CD8-positive, alpha-beta memory T cell (primary cell): ENCODE measurements around the gene ALCAM. TPM values are rescaled to one million over a fixed set of nuclear protein-coding genes. Genes with fewer than 3 reads are reported as not detected.

Experiments used
- CTCF ChIA-PET: fragments of 350-600 bp; sonication (Branson Sonifier 250); formaldehyde crosslinking; loops from one replicate; lab custom pipeline; 2021; ENCODE audit warnings: antibody characterized with exemption; lab: Charles Lee
- POLR2A ChIA-PET: fragments of 350-600 bp; sonication (Branson Sonifier 250); formaldehyde crosslinking; loops from one replicate; lab custom pipeline; 2021; ENCODE audit warnings: antibody characterized with exemption; lab: Charles Lee
- DNase-seq, 5 donors: peaks; one replicate each; pipeline versions ENCODE4 v3.0.0 to v3.0.0-alpha.2; 2020 to 2022; ENCODE audit warnings: mixed read lengths in 1 of 5
- H3K27ac ChIP-seq: one replicate; pipeline ENCODE4 v1.7.0; 2013; ENCODE audit warnings: low read depth, mild to moderate bottlenecking, low read length, moderate library complexity
- H3K27me3 ChIP-seq: 2 replicates; pipeline ENCODE4 v1.7.0; 2013; ENCODE audit warnings: low read length, mild to moderate bottlenecking; ENCODE audit not compliant: insufficient read depth, poor library complexity, severe bottlenecking
- H3K36me3 ChIP-seq: 2 replicates; pipeline ENCODE4 v1.7.0; 2013; ENCODE audit warnings: mild to moderate bottlenecking, low read length, moderate library complexity; ENCODE audit not compliant: insufficient read depth
- H3K4me1 ChIP-seq: 2 replicates; pipeline ENCODE4 v1.7.0; 2013; ENCODE audit warnings: mild to moderate bottlenecking, low read length, moderate library complexity; ENCODE audit not compliant: insufficient read depth
- H3K4me3 ChIP-seq: 2 replicates; pipeline ENCODE4 v1.7.0; 2013; ENCODE audit warnings: mild to moderate bottlenecking, low read length
- H3K9me3 ChIP-seq: 2 replicates; pipeline ENCODE4 v1.7.0; 2013; ENCODE audit warnings: mild to moderate bottlenecking, low read length
- H3K27ac Mint-ChIP-seq, 8 donors: one replicate each; pipeline ENCODE4 v1.8.0; 2020 to 2021; ENCODE audit warnings: mixed read lengths in 8 of 8, mild to moderate bottlenecking in 6 of 8, inconsistent platforms in 3 of 8, moderate library complexity in 3 of 8
- H3K27me3 Mint-ChIP-seq, 2 donors: one replicate each; pipeline ENCODE4 v1.8.0; 2020 to 2021; ENCODE audit warnings: mixed read lengths in 2 of 2, mild to moderate bottlenecking in 1 of 2, moderate library complexity in 1 of 2
- H3K36me3 Mint-ChIP-seq, 3 donors: one replicate each; pipeline ENCODE4 v1.8.0; 2020 to 2021; ENCODE audit warnings: mixed read lengths in 3 of 3, inconsistent platforms in 1 of 3, mild to moderate bottlenecking in 1 of 3
- H3K4me1 Mint-ChIP-seq, 3 donors: one replicate each; pipeline ENCODE4 v1.8.0; 2020 to 2021; ENCODE audit warnings: mixed read lengths in 3 of 3, inconsistent platforms in 1 of 3, mild to moderate bottlenecking in 1 of 3
- H3K4me3 Mint-ChIP-seq, 7 donors: one replicate each; pipeline ENCODE4 v1.8.0; 2020 to 2021; ENCODE audit warnings: mixed read lengths in 7 of 7, mild to moderate bottlenecking in 6 of 7, moderate library complexity in 4 of 7, inconsistent platforms in 2 of 7
- H3K9me3 Mint-ChIP-seq, 5 donors: one replicate each; pipeline ENCODE4 v1.8.0; 2020 to 2022; ENCODE audit warnings: mixed read lengths in 5 of 5, mild to moderate bottlenecking in 3 of 5, moderate library complexity in 2 of 5, inconsistent platforms in 1 of 5
- polyA plus RNA-seq: library from polyadenylated mRNA; unstranded; fragments of 300-500 nt; fragmentation: Illumina TruSeq; gene quantifications from one replicate; pipeline ENCODE4 v1.2.3, GENCODE V29; 2021
- total RNA-seq, 2 experiments: library from RNA; stranded (reverse); gene quantifications; one replicate each; pipeline ENCODE4 v1.2.3, GENCODE V29; 2021

ALCAM gene
- 10 to 100 TPM; 26.1 to 26.9 TPM for total RNA-seq
- 6.4 TPM for polyA plus RNA-seq

GRCh38 chr3:105366326-105367062 is at the start of gene ALCAM:
TSS of gene ALCAM (plus strand) at chr3:105366909.
- H3K9me3 Mint-ChIP-seq: no peaks in the 10 kb centered on the region

GRCh38 chr3:105317841-105318240 is 48.9 kb upstream of the ALCAM start:
- DNase-seq: no peak
- H3K4me3 Mint-ChIP-seq: no peak overlapping the region
- no peaks in the 10 kb centered on the region for H3K27me3 ChIP-seq
- CTCF ChIA-PET: no interaction called here
- H3K27me3 Mint-ChIP-seq: peaks cover 0 to 8% of the 10 kb centered on the region in 2 donors
- H3K9me3 ChIP-seq: no peaks in the 10 kb centered on the region
- H3K4me1 ChIP-seq: no peaks in the 10 kb centered on the region
- no peaks in the 10 kb centered on the region for H3K4me1 Mint-ChIP-seq
- H3K36me3 Mint-ChIP-seq: no peaks in the 10 kb centered on the region
- POLR2A ChIA-PET: no interaction called here
- no peak overlapping the region for H3K4me3 ChIP-seq
- no peak overlapping the region for H3K27ac ChIP-seq
- no peak overlapping the region for H3K27ac Mint-ChIP-seq
- H3K36me3 ChIP-seq: no peaks in the 10 kb centered on the region
- H3K9me3 Mint-ChIP-seq: no peaks in the 10 kb centered on the region

More at GRCh38 chr3:105366326-105367062, at the start of gene ALCAM:
- CTCF ChIA-PET: interaction anchor here (1.1 to 2.0 kb wide), 3 partner anchors 8 to 11 kb away, joined by 3 to 5 read pairs (median 3); no protein-coding TSS in a partner anchor
- H3K27me3 Mint-ChIP-seq: peaks cover 5 to 6% of the 10 kb centered on the region in 2 donors
- POLR2A ChIA-PET: no interaction called here
- peak; percentile 75 to 85 (median 77) for DNase-seq
- peaks cover 26 to 38% (median 32%) of the 10 kb centered on the region in 3 donors for H3K4me1 Mint-ChIP-seq
- H3K27ac ChIP-seq: peak within 1 kb of the TSS; percentile 85
- no peaks in the 10 kb centered on the region for H3K27me3 ChIP-seq
- peaks cover 0 to 17% (median 0%) of the 10 kb centered on the region in 3 donors for H3K36me3 Mint-ChIP-seq
- peak within 1 kb of the TSS; percentile 98 to 100 (median 99) for H3K27ac Mint-ChIP-seq
- peak within 1 kb of the TSS; percentile 91 for H3K4me3 ChIP-seq
- peaks cover 20% of the 10 kb centered on the region for H3K4me1 ChIP-seq
- peak within 1 kb of the TSS; percentile 87 to 95 (median 94) for H3K4me3 Mint-ChIP-seq
- H3K36me3 ChIP-seq: no peaks in the 10 kb centered on the region
- no peaks in the 10 kb centered on the region for H3K9me3 ChIP-seq

- Mint-ChIP-seq H3K36me3 (no peaks in the 10 kb centered on the region), H3K4me3 (no peak overlapping the region), H3K4me1 (no peaks in the 10 kb centered on the region), H3K9me3 (no peaks in the 10 kb centered on the region), H3K27ac (peak overlapping the region in 1 of 8 donors; percentile 47), H3K27me3 (peaks cover 1 to 12% of the 10 kb centered on the region in 2 donors)
- Histone ChIP-seq H3K4me3 (no peak overlapping the region), H3K27ac (no peak overlapping the region), H3K9me3 (no peaks in the 10 kb centered on the region), H3K4me1 (no peaks in the 10 kb centered on the region), H3K36me3 (no peaks in the 10 kb centered on the region), H3K27me3 (no peaks in the 10 kb centered on the region)
- POLR2A ChIA-PET: no interaction called here
- CTCF ChIA-PET: no interaction called here
- DNase-seq: no peak
Measured at GRCh38 chr3:105322570-105323273, 44.0 kb upstream of the ALCAM start.

GRCh38 chr3:105323274-105323599 is 43.5 kb upstream of the ALCAM start:
- Histone ChIP-seq H3K27ac (no peak overlapping the region), H3K27me3 (no peaks in the 10 kb centered on the region)
- CTCF ChIA-PET: no interaction called here

GRCh38 chr3:105324951-105325350 is 41.8 kb upstream of the ALCAM start:
- Histone ChIP-seq H3K36me3 (no peaks in the 10 kb centered on the region), H3K27me3 (no peaks in the 10 kb centered on the region), H3K4me3 (no peak overlapping the region), H3K27ac (no peak overlapping the region), H3K9me3 (no peaks in the 10 kb centered on the region), H3K4me1 (no peaks in the 10 kb centered on the region)
- H3K27ac Mint-ChIP-seq: no peak overlapping the region
- no peaks in the 10 kb centered on the region for H3K9me3 Mint-ChIP-seq
- DNase-seq: no peak
- H3K36me3 Mint-ChIP-seq: no peaks in the 10 kb centered on the region
- H3K4me1 Mint-ChIP-seq: no peaks in the 10 kb centered on the region
- ChIA-PET CTCF (no interaction called here), POLR2A (no interaction called here)
- H3K27me3 Mint-ChIP-seq: peaks cover 1 to 7% of the 10 kb centered on the region in 2 donors
- H3K4me3 Mint-ChIP-seq: no peak overlapping the region

More at GRCh38 chr3:105323274-105323599, 43.5 kb upstream of the ALCAM start:
- Histone ChIP-seq H3K4me3 (no peak overlapping the region), H3K36me3 (no peaks in the 10 kb centered on the region), H3K9me3 (no peaks in the 10 kb centered on the region), H3K4me1 (no peaks in the 10 kb centered on the region)
- Mint-ChIP-seq H3K27me3 (peaks cover 1 to 7% of the 10 kb centered on the region in 2 donors), H3K4me1 (no peaks in the 10 kb centered on the region), H3K4me3 (no peak overlapping the region), H3K36me3 (no peaks in the 10 kb centered on the region), H3K9me3 (no peaks in the 10 kb centered on the region), H3K27ac (no peak overlapping the region)
- POLR2A ChIA-PET: no interaction called here
- DNase-seq: no peak

GRCh38 chr3:105327662-105328337 is 38.9 kb upstream of the ALCAM start:
- Histone ChIP-seq H3K9me3 (no peaks in the 10 kb centered on the region), H3K27me3 (no peaks in the 10 kb centered on the region), H3K4me3 (no peak overlapping the region), H3K4me1 (no peaks in the 10 kb centered on the region), H3K27ac (no peak overlapping the region), H3K36me3 (no peaks in the 10 kb centered on the region)
- Mint-ChIP-seq H3K27me3 (peaks cover 1 to 10% of the 10 kb centered on the region in 2 donors), H3K36me3 (no peaks in the 10 kb centered on the region), H3K27ac (no peak overlapping the region), H3K4me3 (no peak overlapping the region), H3K9me3 (peaks cover 0 to 8% (median 0%) of the 10 kb centered on the region in 5 donors), H3K4me1 (no peaks in the 10 kb centered on the region)
- no peak for DNase-seq
- ChIA-PET POLR2A (no interaction called here), CTCF (no interaction called here)

- CTCF ChIA-PET: no interaction called here
- no peaks in the 10 kb centered on the region for H3K36me3 Mint-ChIP-seq
- Histone ChIP-seq H3K4me3 (no peak overlapping the region), H3K9me3 (no peaks in the 10 kb centered on the region), H3K36me3 (no peaks in the 10 kb centered on the region), H3K27me3 (no peaks in the 10 kb centered on the region), H3K4me1 (no peaks in the 10 kb centered on the region), H3K27ac (no peak overlapping the region)
- no peak for DNase-seq
- H3K27ac Mint-ChIP-seq: no peak overlapping the region
- H3K27me3 Mint-ChIP-seq: peaks cover 1 to 10% of the 10 kb centered on the region in 2 donors
- no peak overlapping the region for H3K4me3 Mint-ChIP-seq
- POLR2A ChIA-PET: no interaction called here
- peaks cover 0 to 8% (median 0%) of the 10 kb centered on the region in 5 donors for H3K9me3 Mint-ChIP-seq
- H3K4me1 Mint-ChIP-seq: no peaks in the 10 kb centered on the region
Measured at GRCh38 chr3:105328338-105328730, 38.4 kb upstream of the ALCAM start.

- H3K27me3 Mint-ChIP-seq: peaks cover 0 to 13% of the 10 kb centered on the region in 2 donors
- Histone ChIP-seq H3K4me3 (no peak overlapping the region), H3K9me3 (no peaks in the 10 kb centered on the region), H3K27ac (no peak overlapping the region), H3K4me1 (no peaks in the 10 kb centered on the region), H3K36me3 (no peaks in the 10 kb centered on the region), H3K27me3 (no peaks in the 10 kb centered on the region)
- no peaks in the 10 kb centered on the region for H3K36me3 Mint-ChIP-seq
- H3K4me1 Mint-ChIP-seq: no peaks in the 10 kb centered on the region
- CTCF ChIA-PET: no interaction called here
- H3K27ac Mint-ChIP-seq: no peak overlapping the region
- POLR2A ChIA-PET: no interaction called here
- peaks cover 0 to 12% (median 0%) of the 10 kb centered on the region in 5 donors for H3K9me3 Mint-ChIP-seq
- DNase-seq: no peak
- H3K4me3 Mint-ChIP-seq: no peak overlapping the region
Measured at GRCh38 chr3:105332961-105333360, 33.7 kb upstream of the ALCAM start.
